Left lung (tissue), 14 donors: ENCODE data around the gene GNPDA2. TPM values are rescaled to one million over a fixed set of nuclear protein-coding genes. Genes with fewer than 3 reads are reported as not detected.
A peak's percentile ranks its signal among the peaks of the same experiment; 100 is the strongest.

Experiments
- ATAC-seq: fragments of 200-7000 bp; cut with Tn5 transposase; one replicate; pipeline ENCODE4 v1.9.1; 2020; ENCODE audit warnings: moderate library complexity
- DNase-seq, 4 donors: peaks; one replicate each; pipeline ENCODE4 v3.0.0-alpha.2; 2013 to 2020
- H3K27ac ChIP-seq, 2 donors: fragments of 200-600 bp; sonication (generic) in 1 of 2; one replicate each; pipeline versions ENCODE4 v1.5.0 to v1.8.0; 2020 to 2021
- H3K27me3 ChIP-seq, 2 donors: fragments of 200-600 bp; sonication (generic) in 1 of 2; one replicate each; pipeline versions ENCODE4 v1.5.0 to v1.8.0; 2020 to 2021
- H3K36me3 ChIP-seq, 2 donors: fragments of 200-600 bp; sonication (generic) in 1 of 2; one replicate each; pipeline versions ENCODE4 v1.5.0 to v1.8.0; 2020 to 2021
- H3K4me1 ChIP-seq, 2 donors: fragments of 200-600 bp; one replicate each; pipeline ENCODE4 v1.8.0; 2021
- H3K4me3 ChIP-seq, 2 donors: fragments of 200-600 bp; sonication (generic) in 1 of 2; one replicate each; pipeline versions ENCODE4 v1.5.0 to v1.8.0; 2020 to 2021; ENCODE audit warnings: mild to moderate bottlenecking in 1 of 2
- H3K9me3 ChIP-seq, 2 donors: fragments of 200-600 bp; sonication (generic) in 1 of 2; one replicate each; pipeline versions ENCODE4 v1.5.0 to v1.8.0; 2020 to 2021
- CTCF ChIP-seq, 2 donors: fragments of 200-600 bp; sonication (generic) in 1 of 2; IDR thresholded peaks; one replicate each; pipeline versions ENCODE4 v1.5.0 to v1.8.0; 2021; ENCODE audit warnings: antibody characterized with exemption in 2 of 2
- intact Hi-C, 2 donors: fragments of 100-400 bp; cut with DNase I; formaldehyde crosslinking; loops; one replicate each; pipeline versions ENCODE4 v1.11.2 to v1.14.2; 2022
- long read RNA-seq, 12 donors: library from polyadenylated mRNA in 2 of 12; unstranded in 2 of 12; transcript quantifications; one replicate each; pipeline ENCODE4 v2.0.0 and lab custom pipeline, GENCODE V29; 2019 to 2026
- polyA plus RNA-seq, 6 donors: library from polyadenylated mRNA; unstranded; fragments of 120-200 nt; gene quantifications; one replicate each; pipeline ENCODE4 v1.2.1, GENCODE V29; 2013; ENCODE audit not compliant: insufficient read length in 6 of 6
- total RNA-seq, 2 donors: library from RNA; stranded (reverse); fragmentation: NEBNext Ultra II Directional; extraction: Animal tissue kit (Norgen Biotek cat#: 25700); gene quantifications; one replicate each; pipeline ENCODE4 v1.2.1, GENCODE V29; 2021
- donor health status: DM: no; HTN: yes; CAD: no.
- donor health status: DM: no; HTN: no; CAD: no.

The GNPDA2 gene
- total RNA-seq = 10 to 100 TPM; 12.1 to 13.6 TPM
- polyA plus RNA-seq = 10 to 100 TPM; 27.1 to 34.9 (median 30.3) TPM
- long read RNA-seq, donor 1, full-length matches to known transcripts = 7 of 33 reads
- long read RNA-seq, donor 1, partial matches to known transcripts = 26 of 33 reads
- long read RNA-seq, donor 1, other reads (novel, unspliced or antisense) = 0 of 33 reads
- long read RNA-seq, donor 2, transcript GNPDA2-201 (7 exons, 1,930 nt) = major isoform, 6 of 6 reads
- long read RNA-seq, donor 2, partial matches to known transcripts = 0 of 6 reads
- long read RNA-seq, donor 2, other reads (novel, unspliced or antisense) = 0 of 6 reads
- long read RNA-seq, donor 3, partial matches to known transcripts = 0 of 3 reads
- long read RNA-seq, donor 3, other reads (novel, unspliced or antisense) = 0 of 3 reads
- long read RNA-seq, donor 4, partial matches to known transcripts = 1 of 2 reads
- long read RNA-seq, donor 4, other reads (novel, unspliced or antisense) = 0 of 2 reads
- long read RNA-seq, donor 5, full-length matches to known transcripts = 12 of 12 reads
- long read RNA-seq, donor 5, partial matches to known transcripts = 0 of 12 reads
- long read RNA-seq, donor 5, other reads (novel, unspliced or antisense) = 0 of 12 reads
- long read RNA-seq, donor 6, full-length matches to known transcripts = 9 of 31 reads
- long read RNA-seq, donor 6, partial matches to known transcripts = 22 of 31 reads
- long read RNA-seq, donor 6, other reads (novel, unspliced or antisense) = 0 of 31 reads
- long read RNA-seq, donor 7, full-length matches to known transcripts = 6 of 6 reads
- long read RNA-seq, donor 7, partial matches to known transcripts = 0 of 6 reads
- long read RNA-seq, donor 7, other reads (novel, unspliced or antisense) = 0 of 6 reads
- long read RNA-seq, donor 8, transcript GNPDA2-201 (7 exons, 1,930 nt) = major isoform, 15 of 16 reads
- long read RNA-seq, donor 8, partial matches to known transcripts = 0 of 16 reads
- long read RNA-seq, donor 8, other reads (novel, unspliced or antisense) = 0 of 16 reads
- long read RNA-seq, donor 9 = 0 reads
- long read RNA-seq, donor 10, partial matches to known transcripts = 0 of 1 reads
- long read RNA-seq, donor 10, other reads (novel, unspliced or antisense) = 0 of 1 reads
- long read RNA-seq, donor 11, full-length matches to known transcripts = 8 of 15 reads
- long read RNA-seq, donor 11, partial matches to known transcripts = 7 of 15 reads
- long read RNA-seq, donor 11, other reads (novel, unspliced or antisense) = 0 of 15 reads
- long read RNA-seq, donor 12, full-length matches to known transcripts = 6 of 6 reads
- long read RNA-seq, donor 12, partial matches to known transcripts = 0 of 6 reads
- long read RNA-seq, donor 12, other reads (novel, unspliced or antisense) = 0 of 6 reads

- Histone ChIP-seq H3K27me3 (no peaks in the 10 kb centered on the region), H3K27ac (peak within 1 kb of the TSS; percentile 71 to 79), H3K4me3 (peak within 1 kb of the TSS; percentile 71 to 74), H3K9me3 (no peaks in the 10 kb centered on the region), H3K36me3 (no peaks in the 10 kb centered on the region), H3K4me1 (peaks cover 0 to 19% of the 10 kb centered on the region in 2 donors)
- DNase-seq (peak; percentile 84 to 95 (median 92)), ATAC-seq (peak; percentile 98)
- intact Hi-C loops = no loop called here
- no peak for TF ChIP-seq CTCF (IDR thresholded peaks at IDR 0.05)
Observed at GRCh38 chr4:44726038-44726871, at the start of gene GNPDA2. TSS of gene GNPDA2 (minus strand) at chr4:44726556. CDS start at chr4:44722207, 4,349 bp downstream.

GRCh38 chr4:44772340-44772739 lies 46.0 kb upstream of the GNPDA2 start:
- Histone ChIP-seq H3K27ac (no peak overlapping the region), H3K9me3 (peaks cover 0 to 17% of the 10 kb centered on the region in 2 donors), H3K4me3 (no peak overlapping the region), H3K36me3 (no peaks in the 10 kb centered on the region), H3K4me1 (peaks cover 0 to 4% of the 10 kb centered on the region in 2 donors), H3K27me3 (no peaks in the 10 kb centered on the region)
- intact Hi-C loops = no loop called here
- DNase-seq (no peak), ATAC-seq (peak; percentile 62)
- no peak for TF ChIP-seq CTCF (IDR thresholded peaks at IDR 0.05)

- ATAC-seq (peak; percentile 89), DNase-seq (no peak)
- Histone ChIP-seq H3K36me3 (no peaks in the 10 kb centered on the region), H3K4me3 (no peak overlapping the region), H3K27me3 (no peaks in the 10 kb centered on the region), H3K4me1 (peaks cover 0 to 4% of the 10 kb centered on the region in 2 donors), H3K9me3 (peaks cover 0 to 17% of the 10 kb centered on the region in 2 donors), H3K27ac (no peak overlapping the region)
- TF ChIP-seq CTCF (IDR thresholded peaks at IDR 0.05) = no peak
- intact Hi-C loops = no loop called here
Observed at GRCh38 chr4:44771789-44772188, 45.4 kb upstream of the GNPDA2 start.

- Histone ChIP-seq H3K9me3 (no peaks in the 10 kb centered on the region), H3K4me3 (no peak overlapping the region), H3K27me3 (peaks cover 0 to 6% of the 10 kb centered on the region in 2 donors), H3K36me3 (no peaks in the 10 kb centered on the region), H3K4me1 (no peaks in the 10 kb centered on the region), H3K27ac (no peak overlapping the region)
- ATAC-seq (no peak), DNase-seq (no peak)
- no peak for TF ChIP-seq CTCF (IDR thresholded peaks at IDR 0.05)
- intact Hi-C loops = no loop called here
Observed at GRCh38 chr4:44766453-44766852, 40.1 kb upstream of the GNPDA2 start.
